ENCODE measurements around the gene S100G. TPM values are rescaled to one million over a fixed set of nuclear protein-coding genes. Genes with fewer than 3 reads are reported as not detected.

S100G gene
- total RNA-seq, 2 experiments from 2014 or later: not detected

GRCh38 chrX:16699389-16699788 lies 49.4 kb downstream of the S100G start:
- no peak for DNase-seq (ENCODE audit: low spot score)
- no TSS peak for BruUV-seq (replicated peaks)
- Histone ChIP-seq H3K9me3 (ENCODE audit: low read length) (no peaks in the 10 kb centered on the region), H3K4me2 (ENCODE audit: low read length) (no peak overlapping the region), H3K27ac (ENCODE audit: low read depth, low read length, poor library complexity, severe bottlenecking) (no peak overlapping the region), H4K20me1 (ENCODE audit: insufficient read depth, low read length) (no peaks in the 10 kb centered on the region), H3K4me1 (ENCODE audit: insufficient read depth, low read length, poor library complexity, severe bottlenecking) (peaks cover 8% of the 10 kb centered on the region), H3K4me3 (ENCODE audit: low read depth, low read length, poor library complexity, severe bottlenecking) (no peak overlapping the region), H3K9me2 (ENCODE audit: insufficient read depth, low read length) (no peaks in the 10 kb centered on the region), H3K36me3 (ENCODE audit: insufficient read depth, low read length) (peaks cover 23% of the 10 kb centered on the region), H3K79me2 (ENCODE audit: insufficient read depth, low read depth, low read length) (no peaks in the 10 kb centered on the region), H2AFZ (ENCODE audit: low read length) (no peak overlapping the region)
- TF ChIP-seq CTCF (conservative IDR thresholded peaks at IDR 0.05; ENCODE audit: low read length): no peak
- TF ChIP-seq EZH2phosphoT487 (IDR thresholded peaks at IDR 0.05; ENCODE audit: borderline replicate concordance, low read depth, low read length): no peak
- ChIA-PET POLR2A (interaction anchor here (0.6 kb wide), 1 partner anchor 14 kb away, joined by 5 read pairs; no protein-coding TSS in a partner anchor), CTCF (ENCODE audit: unreplicated experiment) (no interaction called here)
- intact Hi-C loops (cut with micrococcal nuclease; ENCODE audit: unreplicated experiment): loop anchor here (10.0 kb wide), 1 partner anchor 265 kb away; no protein-coding TSS in a partner anchor

DNA sequence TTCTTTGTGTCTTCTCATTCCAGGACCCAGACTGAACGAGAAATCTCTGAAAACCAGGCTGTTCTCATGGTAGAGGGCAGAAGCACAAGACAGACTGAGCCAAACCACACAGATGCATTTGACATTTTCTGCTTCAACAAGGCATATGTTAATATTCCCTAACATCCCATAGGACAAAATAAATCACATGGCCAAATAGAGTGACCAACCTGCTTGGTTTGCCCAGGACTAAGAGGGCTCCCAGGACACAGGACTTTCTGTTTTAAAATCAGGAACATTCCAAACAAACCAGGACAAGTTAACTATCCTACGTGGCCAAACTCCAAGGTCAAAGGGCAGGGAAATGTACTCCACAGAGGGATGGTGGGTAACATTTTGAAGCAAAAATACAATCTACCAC lies 50.8 kb downstream of the S100G start:
- peaks cover 18% of the 10 kb centered on the region for H3K36me3 ChIP-seq (ENCODE audit: insufficient read depth, low read length)
- intact Hi-C loops (cut with micrococcal nuclease; ENCODE audit: unreplicated experiment): loop anchor here (5.0 kb wide), 1 partner anchor 588 kb away; no protein-coding TSS in a partner anchor
- BruUV-seq (replicated peaks): no TSS peak
- no peaks in the 10 kb centered on the region for H4K20me1 ChIP-seq (ENCODE audit: insufficient read depth, low read length)
- no peak overlapping the region for H3K27ac ChIP-seq (ENCODE audit: low read depth, low read length, poor library complexity, severe bottlenecking)
- H2AFZ ChIP-seq (ENCODE audit: low read length): no peak overlapping the region
- no peak for DNase-seq (ENCODE audit: low spot score)
- TF ChIP-seq CTCF (conservative IDR thresholded peaks at IDR 0.05; ENCODE audit: low read length) (no peak), EZH2phosphoT487 (IDR thresholded peaks at IDR 0.05; ENCODE audit: borderline replicate concordance, low read depth, low read length) (no peak)
- no peaks in the 10 kb centered on the region for H3K9me2 ChIP-seq (ENCODE audit: insufficient read depth, low read length)
- no peak overlapping the region for H3K4me3 ChIP-seq (ENCODE audit: low read depth, low read length, poor library complexity, severe bottlenecking)
- H3K79me2 ChIP-seq (ENCODE audit: insufficient read depth, low read depth, low read length): no peaks in the 10 kb centered on the region
- peaks cover 22% of the 10 kb centered on the region for H3K4me1 ChIP-seq (ENCODE audit: insufficient read depth, low read length, poor library complexity, severe bottlenecking)
- POLR2A ChIA-PET: no interaction called here
- H3K9me3 ChIP-seq (ENCODE audit: low read length): no peaks in the 10 kb centered on the region
- CTCF ChIA-PET (ENCODE audit: unreplicated experiment): no interaction called here
- H3K4me2 ChIP-seq (ENCODE audit: low read length): no peak overlapping the region

DNA sequence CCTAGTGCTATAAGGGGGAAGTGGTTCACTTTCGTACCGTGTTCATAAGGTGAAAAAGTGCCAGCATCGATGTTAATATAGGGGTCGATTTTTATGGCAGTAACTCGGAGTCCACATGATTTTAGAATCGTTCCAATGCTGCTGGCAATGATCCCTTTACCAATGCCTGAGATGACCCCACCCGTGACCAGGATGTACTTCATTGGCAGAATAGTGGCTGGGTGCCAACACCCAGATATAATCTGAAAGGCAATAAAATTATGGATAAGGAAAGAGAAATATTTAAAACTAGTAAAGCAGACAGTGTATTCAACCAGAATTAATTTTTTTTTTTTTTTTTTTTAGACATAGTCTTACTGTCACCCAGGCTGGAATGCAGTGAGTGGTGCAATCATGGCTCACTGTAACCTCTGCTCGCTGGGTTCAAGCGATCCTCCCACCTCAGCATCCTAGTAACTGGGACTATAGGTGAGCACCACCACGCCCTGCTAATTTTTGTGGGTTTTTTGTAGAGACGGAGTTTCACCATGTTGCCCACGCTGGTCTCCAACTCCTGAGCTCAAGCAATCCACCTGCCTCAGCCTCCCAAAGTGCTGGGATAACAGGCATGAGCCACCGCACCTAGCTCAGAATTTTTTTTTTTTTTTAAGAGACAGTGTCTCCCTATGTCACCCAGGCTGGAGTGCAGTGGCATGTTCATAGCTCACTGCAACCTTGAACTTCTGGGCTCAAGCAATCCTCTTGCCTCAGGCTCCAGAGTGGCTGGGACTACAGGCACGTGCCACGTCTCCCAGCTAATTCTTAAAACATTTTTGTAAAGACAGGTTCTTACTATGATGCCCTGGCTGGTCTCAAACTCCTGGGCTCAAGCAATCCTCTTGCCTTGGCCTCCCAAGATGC lies 53.0 kb downstream of the S100G start:
- POLR2A ChIA-PET: interaction anchor here (0.5 kb wide), 1 partner anchor 257 kb away, joined by 3 read pairs; no protein-coding TSS in a partner anchor
- CTCF ChIA-PET (ENCODE audit: unreplicated experiment): no interaction called here
- no peak overlapping the region for H2AFZ ChIP-seq (ENCODE audit: low read length)

More for the DNA sequence above, 53.0 kb downstream of the S100G start:
- no peaks in the 10 kb centered on the region for H3K79me2 ChIP-seq (ENCODE audit: insufficient read depth, low read depth, low read length)
- no TSS peak for BruUV-seq (replicated peaks)
- H3K9me2 ChIP-seq (ENCODE audit: insufficient read depth, low read length): no peaks in the 10 kb centered on the region
- H3K36me3 ChIP-seq (ENCODE audit: insufficient read depth, low read length): peaks cover 22% of the 10 kb centered on the region
- intact Hi-C loops (cut with micrococcal nuclease; ENCODE audit: unreplicated experiment): loop anchor here (5.0 kb wide), 1 partner anchor 591 kb away; no protein-coding TSS in a partner anchor
- H3K4me1 ChIP-seq (ENCODE audit: insufficient read depth, low read length, poor library complexity, severe bottlenecking): peaks cover 24% of the 10 kb centered on the region
- H3K4me3 ChIP-seq (ENCODE audit: low read depth, low read length, poor library complexity, severe bottlenecking): no peak overlapping the region
- H4K20me1 ChIP-seq (ENCODE audit: insufficient read depth, low read length): no peaks in the 10 kb centered on the region
- no peak for DNase-seq (ENCODE audit: low spot score)
- no peaks in the 10 kb centered on the region for H3K9me3 ChIP-seq (ENCODE audit: low read length)
- H3K27ac ChIP-seq (ENCODE audit: low read depth, low read length, poor library complexity, severe bottlenecking): no peak overlapping the region
- TF ChIP-seq CTCF (conservative IDR thresholded peaks at IDR 0.05; ENCODE audit: low read length): no peak
- TF ChIP-seq EZH2phosphoT487 (IDR thresholded peaks at IDR 0.05; ENCODE audit: borderline replicate concordance, low read depth, low read length): no peak
- no peak overlapping the region for H3K4me2 ChIP-seq (ENCODE audit: low read length)
